GOT3 (cell line): Measurements from ENCODE around the gene SLC8A3.

ENCODE experiments used
- DNase-seq: peaks from one replicate; lab custom pipeline; 2025; ENCODE audit warnings: mixed read lengths; lab: John Stamatoyannopoulos, UW

The SLC8A3 gene

DNA sequence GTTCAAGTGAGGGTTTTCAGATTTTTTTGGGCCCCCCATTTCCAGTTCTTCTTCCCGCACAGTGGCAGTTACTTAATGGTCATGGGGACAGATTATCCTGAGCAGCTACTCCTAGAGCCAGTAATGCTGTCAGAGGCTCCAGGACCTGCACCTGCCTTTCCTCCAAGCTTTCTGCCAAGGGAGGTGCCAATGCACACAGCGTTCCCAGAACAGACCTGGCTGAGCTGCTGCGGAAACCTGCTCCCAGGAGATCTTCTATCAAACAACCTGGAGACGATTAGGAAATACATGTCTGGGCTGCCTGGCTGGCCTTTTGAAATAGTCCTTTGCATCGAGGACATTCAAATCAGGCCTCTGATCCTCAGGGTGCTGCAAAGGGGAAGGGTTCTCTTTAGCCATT is 120.9 kb downstream of the SLC8A3 start:
- DNase-seq = no peak

DNA sequence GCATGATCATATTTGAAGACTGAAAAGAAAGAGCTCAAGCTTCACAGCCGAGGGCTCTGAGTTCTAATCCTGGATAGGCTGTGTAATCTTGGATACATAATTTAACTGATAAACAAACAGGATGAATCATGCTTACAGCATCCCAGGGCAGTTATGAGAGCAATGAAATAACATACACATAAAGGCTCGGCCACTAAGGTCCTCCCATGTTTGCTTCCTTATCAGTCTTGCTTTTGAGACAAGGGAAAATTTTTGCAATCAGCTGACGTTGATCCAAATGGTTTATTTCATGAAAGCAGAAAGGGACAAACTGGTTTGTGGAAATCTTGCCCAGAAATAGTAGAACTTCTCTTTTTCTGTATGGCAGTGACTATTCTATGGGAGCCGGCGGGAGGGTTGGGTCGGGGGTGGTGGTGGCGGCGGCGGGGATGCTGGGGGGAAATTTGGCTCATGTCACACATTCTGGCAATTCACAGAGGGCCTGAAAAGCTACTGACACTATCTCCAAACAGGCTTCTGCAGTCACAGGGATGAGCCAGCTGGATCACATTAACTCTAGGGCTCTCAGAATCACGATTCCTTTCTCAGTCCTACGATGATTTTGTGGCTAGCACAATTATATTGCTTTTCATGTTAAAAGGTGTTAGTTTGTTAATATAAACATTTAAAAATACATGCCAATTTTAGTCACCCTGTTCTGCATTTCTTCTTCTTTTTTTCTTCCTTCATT is 124.5 kb downstream of the SLC8A3 start:
- no peak for DNase-seq

- DNase-seq = no peak
Observed at GRCh38 chr14:70061108-70061507, 127.6 kb downstream of the SLC8A3 start.

GRCh38 chr14:70059545-70059944 is 129.2 kb downstream of the SLC8A3 start:
- DNase-seq = no peak

GRCh38 chr14:70057519-70058136 is 131.1 kb downstream of the SLC8A3 start:
- DNase-seq = no peak

- DNase-seq = no peak
Observed at GRCh38 chr14:70052990-70053389, 135.8 kb downstream of the SLC8A3 start.

- DNase-seq = no peak
Observed at GRCh38 chr14:70050136-70050535, 138.6 kb downstream of the SLC8A3 start.

DNA sequence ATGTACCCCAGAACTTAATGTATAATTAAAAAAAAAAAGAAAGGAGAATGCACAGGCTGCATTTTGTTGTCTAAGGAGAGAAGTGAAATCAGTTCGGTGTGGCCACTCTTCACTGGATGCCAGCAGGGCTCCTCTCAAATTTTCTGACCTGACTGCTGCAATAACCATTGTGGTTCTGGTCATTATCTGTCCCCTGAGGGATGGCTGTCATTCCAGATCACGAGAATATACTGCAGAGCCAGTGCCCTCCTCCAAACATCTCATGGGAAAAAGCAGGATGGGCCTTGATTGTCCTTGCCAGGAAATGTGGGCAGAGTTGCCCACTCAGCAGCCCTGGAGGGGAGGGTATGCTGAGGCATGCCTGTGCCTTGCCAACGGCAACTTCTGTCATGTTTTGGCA is 139.1 kb downstream of the SLC8A3 start:
- no peak for DNase-seq

DNA sequence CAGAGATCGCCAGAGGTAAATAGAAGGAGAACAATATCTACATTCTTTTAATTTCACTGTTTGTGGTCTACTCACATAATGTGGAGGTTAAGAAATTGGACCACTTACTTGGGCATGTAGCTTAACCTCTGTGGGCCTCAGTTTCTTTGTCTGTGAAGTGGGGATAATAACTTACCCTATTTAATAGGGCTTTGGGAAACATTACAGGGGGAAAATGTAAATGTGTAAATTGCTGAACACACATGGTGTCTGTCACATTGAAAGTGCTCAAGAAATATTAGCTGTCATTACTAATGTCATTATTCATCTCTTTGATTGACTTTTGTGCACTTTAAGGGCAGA is 140.5 kb downstream of the SLC8A3 start:
- no peak for DNase-seq

DNA sequence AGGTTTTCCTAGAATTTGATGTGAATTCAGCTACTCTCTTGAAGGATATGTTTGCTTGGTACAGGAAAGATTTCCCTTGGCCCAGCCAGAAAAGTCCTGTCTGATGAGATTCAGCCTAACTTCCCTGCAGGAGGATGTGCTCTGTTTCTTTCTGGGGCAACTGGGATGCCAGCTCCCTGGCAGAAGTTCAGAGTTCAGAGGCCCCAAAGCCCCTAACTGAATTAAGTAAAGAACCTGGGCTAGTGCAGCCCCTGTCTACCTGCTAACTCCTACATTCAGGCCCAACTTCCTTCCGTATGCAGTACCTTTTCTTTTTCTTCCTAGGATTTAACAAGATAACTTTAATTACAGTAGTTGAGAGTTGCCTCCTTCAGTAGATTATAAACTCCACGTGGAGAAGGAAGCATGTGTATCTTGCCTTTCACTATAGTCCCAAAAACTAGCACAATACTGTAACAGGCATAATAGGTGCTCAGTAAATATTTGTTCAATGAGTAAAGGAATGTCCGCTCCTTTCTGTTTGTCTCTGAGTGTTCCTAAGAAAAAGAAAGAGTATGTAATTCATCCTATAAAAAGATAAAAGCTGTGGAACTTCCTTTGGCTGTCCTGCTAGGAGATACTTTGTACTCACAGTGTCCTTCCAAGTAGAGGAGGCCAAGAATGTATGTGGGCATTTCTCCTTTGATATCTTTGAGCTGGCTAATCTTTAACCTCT is 141.0 kb downstream of the SLC8A3 start:
- no peak for DNase-seq

DNA sequence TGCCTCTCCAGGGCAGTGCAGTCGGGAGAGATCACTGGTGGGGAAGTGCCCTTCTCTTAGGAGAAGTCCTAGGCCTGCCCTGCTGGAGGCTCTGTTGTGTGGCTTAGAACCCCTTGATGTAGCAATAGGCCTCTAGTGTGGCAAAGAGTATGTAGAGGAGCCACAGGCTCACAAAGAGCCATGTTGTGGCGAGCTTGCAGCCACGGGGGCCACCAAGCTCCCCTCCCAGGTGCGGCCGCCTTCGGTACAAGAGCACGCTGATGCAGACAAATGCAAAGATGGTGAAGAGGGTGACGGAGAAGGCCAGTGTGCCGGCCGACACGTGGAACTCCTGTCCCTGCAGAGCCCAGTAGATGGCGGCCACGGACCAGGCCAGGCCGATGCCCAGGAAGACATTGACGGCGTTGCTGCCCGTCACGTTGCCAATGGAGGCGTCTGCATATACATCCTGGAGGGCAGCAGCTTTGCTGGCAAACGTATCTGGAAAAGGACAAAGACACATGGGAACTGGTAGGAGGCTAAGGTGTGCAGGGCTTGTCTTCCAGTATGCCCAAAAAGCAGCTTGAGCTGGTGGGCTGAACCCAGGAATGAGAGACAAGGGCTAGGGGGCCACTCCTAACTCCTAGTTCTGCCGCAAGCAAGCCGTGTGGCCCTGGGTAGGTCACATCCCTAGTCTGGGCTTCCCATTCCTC is 142.8 kb downstream of the SLC8A3 start:
- no peak for DNase-seq

DNA sequence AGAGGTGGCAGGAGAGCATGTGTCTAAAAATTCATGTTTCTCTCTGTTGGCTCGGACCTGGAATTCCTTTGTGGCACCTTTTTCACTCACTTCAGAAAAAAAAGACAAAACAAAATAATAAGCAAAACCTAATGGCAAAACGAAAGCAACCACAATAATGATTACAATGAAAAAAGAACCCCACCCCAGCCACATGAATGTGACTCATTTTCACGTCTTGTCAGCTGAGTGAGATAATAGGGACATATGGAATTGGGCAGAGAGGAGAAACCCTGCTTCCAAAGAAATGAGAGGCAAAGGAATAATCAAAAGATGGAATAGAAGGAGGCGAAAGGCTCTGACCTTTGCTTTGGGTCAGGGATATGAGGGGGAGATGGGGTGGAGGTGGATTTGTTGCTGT is 143.4 kb downstream of the SLC8A3 start:
- DNase-seq = no peak

DNA sequence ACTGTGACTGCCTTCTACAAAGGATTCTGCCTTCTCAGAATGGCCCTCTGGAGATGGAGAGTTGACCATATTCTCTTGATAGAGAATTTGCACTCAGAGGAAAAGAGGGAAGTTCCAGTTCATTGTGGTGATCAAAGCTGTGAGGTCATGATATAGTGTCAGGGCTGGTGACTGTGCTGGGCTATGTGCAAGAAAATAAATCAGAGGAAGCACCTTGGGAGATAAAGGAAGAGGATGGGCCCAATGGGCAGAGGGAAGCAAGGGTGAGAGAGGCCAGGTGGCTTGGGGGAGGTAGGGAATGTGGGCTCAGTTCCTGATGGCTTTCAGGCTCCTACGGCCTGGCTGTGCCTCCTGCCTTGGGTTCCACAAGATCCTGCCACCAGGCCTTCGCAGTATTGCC is 145.8 kb downstream of the SLC8A3 start:
- no peak for DNase-seq

- no peak for DNase-seq
Observed at GRCh38 chr14:70036665-70037064, 152.1 kb downstream of the SLC8A3 start.

DNA sequence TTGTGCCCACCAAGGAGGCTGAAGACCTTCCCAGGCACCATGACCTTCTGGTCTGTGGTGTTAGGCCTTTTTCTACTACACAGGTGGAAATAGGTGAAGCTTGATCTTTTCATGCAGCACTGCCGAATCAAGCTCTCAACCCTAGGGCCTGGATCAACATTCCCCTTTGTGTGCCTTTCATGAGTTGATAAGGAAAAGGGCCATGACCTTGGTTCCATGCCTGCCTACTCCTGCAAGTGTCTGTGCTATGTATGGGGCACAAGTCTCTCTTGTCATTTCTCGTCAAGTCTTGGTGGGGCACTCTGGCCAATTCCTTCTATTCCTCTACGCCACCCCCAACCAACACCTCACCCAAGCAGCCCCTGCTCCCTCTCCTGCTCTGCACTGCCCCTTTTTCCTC is 154.5 kb downstream of the SLC8A3 start:
- no peak for DNase-seq

- no peak for DNase-seq
Observed at GRCh38 chr14:70033561-70033960, 155.2 kb downstream of the SLC8A3 start.

GRCh38 chr14:70033116-70033515 is 155.6 kb downstream of the SLC8A3 start:
- DNase-seq = no peak

- no peak for DNase-seq
Observed at GRCh38 chr14:70032447-70032846, 156.3 kb downstream of the SLC8A3 start.

GRCh38 chr14:70032016-70032415 is 156.7 kb downstream of the SLC8A3 start:
- no peak for DNase-seq

- DNase-seq = no peak
Observed at GRCh38 chr14:70029296-70030132, 159.2 kb downstream of the SLC8A3 start.

DNA sequence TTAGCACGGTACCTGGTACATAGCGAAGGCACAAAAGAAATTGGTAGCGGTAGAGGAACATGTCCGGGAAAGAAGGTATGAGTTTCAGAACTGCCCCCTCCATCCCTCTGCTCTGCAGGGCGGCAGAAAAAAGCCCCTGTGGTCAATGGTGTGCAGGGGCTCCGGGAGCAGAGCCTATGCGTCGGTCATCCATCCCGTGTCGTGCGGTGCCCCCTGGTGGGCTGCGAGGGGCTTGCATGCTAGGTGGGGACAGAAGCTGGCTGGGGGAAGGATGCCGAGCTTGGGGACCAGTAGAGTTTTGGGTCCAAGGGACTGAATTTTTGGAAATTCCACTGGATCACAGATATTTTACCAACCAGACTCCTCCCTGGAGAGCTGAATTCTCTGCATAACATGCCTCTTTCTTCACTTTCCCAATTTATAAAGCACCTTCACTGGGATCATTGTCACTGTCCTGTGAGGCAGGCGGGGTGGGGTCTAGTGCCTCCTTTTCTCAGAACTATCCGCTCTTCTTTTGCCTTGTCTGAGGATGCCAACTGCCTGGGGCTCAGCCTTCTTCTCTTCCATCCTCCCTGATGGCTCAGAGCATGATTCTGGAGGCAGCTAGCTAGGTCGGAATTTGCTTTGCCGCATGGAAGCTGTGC is 160.8 kb downstream of the SLC8A3 start:
- no peak for DNase-seq
